ENCODE results near the gene CD84.

- TF ChIP-seq CTCF (conservative IDR thresholded peaks at IDR 0.05; ENCODE audit: low read length) (no peak), EZH2phosphoT487 (IDR thresholded peaks at IDR 0.05; ENCODE audit: borderline replicate concordance, low read depth, low read length) (no peak)
Observed at GRCh38 chr1:160548960-160549664, 30.2 kb downstream of the CD84 start.

Measured in OCI-LY7 (cell line).